NCI-H446 (cell line): ENCODE data around the gene JAK1.
"Not testable (repeated sequence)": the region's sequence is repeated elsewhere in the genome, so short reads cannot be mapped to it uniquely, and the experiment has no call there.

ENCODE experiments used
- DNase-seq, 2 experiments: peaks; one replicate each; lab custom pipeline; 2025; lab: John Stamatoyannopoulos, UW

The JAK1 gene

DNA sequence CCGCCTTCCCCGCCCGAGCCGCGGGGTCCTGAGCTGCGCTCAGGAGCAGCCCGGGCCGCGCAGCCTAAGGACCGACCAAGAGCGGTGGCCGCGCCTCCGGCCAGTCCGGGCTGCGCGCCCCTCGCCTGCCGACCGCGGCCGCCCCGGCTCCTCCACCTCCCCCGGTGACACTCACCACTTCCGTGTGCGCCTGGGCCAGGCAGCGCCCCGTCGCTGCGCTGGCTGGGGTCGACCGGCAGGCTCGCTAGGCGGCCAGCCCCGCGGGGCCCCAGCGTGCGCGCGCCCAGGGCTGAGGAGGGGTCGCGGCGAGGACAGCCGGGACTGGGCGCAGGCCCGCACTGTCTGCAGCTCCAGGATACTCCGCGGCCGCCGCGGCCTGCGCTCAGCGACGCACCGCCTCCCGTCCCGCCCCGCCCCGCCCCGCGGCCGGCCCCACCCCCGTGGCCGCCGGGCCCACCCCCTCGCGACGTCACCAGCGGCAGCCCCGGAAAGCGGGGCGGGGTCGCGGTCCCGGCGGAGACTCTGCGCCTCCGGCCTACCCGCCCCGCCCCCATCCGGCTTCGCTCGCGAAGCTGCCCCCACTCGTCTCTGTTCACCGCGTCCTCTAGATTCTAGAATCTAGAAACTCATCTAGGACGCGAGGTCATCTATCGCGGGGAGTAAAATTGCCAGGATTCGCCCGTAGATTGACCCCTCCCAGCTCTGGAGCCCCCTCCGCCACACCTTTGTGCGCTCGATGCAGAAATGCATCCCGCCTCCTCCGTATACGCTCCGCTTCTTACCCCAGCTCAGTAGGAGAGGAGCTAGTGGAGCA lies at the start of gene JAK1:
Gene JAK1 (minus strand): TSS at position 392 of the 814 bp plus-strand sequence. CDS start 80,285 bp downstream, outside the sequence.
- DNase-seq: peak; percentile 86 to 95

DNA sequence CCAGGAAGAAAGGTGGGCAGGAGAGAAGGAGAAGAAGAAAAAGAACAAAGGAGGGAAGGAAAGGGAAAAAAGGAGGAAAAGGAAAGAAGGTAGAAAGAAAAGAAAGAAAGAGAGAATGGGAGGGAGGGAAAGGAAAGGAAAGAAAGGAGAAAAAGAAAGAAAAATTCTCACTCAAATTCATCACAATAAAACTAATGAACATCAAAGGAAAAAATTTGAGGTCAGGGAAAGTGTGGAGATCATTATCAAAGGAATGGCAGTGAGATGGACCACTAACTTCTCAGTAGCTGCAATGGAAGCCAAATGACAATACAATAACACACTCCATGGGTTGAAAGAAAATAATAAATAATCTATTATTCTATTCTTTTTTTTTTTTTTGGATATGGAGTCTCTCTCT lies 48.0 kb upstream of the JAK1 start:
- DNase-seq: no peak

DNA sequence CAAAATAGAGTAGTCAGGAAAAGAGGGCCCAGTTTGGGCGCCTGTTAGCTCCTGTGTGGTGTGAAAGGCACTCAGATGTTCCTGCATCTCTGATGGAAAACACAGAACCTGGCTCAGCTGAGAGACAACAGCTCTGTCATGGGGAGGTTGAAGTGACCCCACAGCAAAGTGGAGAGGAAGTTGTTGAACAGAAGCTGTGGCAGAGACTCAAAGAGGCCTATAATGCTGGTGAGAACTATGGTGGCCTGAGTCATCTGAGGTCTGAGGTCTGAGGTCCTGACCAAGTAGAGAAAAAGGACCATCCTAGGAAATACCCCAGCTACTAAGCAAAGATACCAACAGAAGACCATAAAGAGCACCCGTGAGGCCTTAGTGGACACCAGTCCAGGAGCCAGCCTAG lies 45.6 kb upstream of the JAK1 start:
- no peak for DNase-seq

DNA sequence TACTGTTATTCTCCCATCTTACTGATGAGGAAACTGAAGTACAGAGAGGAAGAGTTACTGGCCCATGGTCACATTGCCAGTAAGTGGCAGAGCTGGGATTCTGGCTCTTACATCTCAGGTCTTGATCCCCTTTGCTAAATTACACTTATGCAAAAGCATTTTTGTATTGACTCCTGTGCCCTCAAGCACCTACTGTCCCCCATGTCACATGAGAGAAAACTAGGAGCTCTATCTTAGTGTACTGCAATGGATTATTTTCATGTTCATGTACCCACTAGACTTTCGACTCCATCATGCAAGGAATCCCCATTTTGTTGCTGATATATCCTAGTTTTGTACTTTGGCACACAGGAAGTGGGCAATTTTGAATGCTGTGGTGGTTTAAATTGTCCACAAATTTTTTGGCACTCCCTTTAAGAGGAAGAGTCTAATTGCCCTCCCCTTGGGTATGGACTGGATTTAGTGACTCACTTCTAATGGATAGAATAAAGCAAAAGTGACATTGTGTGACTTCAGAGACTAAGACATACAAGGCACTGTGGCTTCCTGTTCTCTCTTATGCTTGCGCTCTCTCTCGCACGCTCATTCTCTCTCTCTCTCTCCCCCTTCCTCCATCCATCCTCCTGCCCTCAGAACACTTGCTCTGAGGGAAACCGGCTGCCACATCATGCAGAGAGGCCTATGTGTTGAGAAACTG lies 43.5 kb upstream of the JAK1 start:
- DNase-seq: no peak

DNA sequence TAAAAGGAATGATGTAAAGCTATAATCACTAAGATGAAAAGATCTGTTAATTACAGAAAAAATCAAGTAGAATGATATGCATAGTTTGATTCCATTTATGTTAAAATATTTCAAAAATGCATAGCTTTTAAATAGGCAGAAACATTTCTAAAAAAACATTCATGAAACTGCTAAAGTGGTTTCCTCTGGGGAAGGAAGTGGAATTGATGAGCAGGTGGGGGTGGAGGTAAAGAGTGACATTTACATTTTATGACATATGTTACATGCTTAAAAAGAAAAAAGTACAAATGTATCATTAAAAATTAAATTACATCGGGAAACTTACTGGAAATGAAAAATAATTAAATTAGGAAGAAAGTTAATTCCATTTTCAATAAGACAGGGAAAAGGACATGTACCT lies 42.8 kb upstream of the JAK1 start:
- no peak for DNase-seq

DNA sequence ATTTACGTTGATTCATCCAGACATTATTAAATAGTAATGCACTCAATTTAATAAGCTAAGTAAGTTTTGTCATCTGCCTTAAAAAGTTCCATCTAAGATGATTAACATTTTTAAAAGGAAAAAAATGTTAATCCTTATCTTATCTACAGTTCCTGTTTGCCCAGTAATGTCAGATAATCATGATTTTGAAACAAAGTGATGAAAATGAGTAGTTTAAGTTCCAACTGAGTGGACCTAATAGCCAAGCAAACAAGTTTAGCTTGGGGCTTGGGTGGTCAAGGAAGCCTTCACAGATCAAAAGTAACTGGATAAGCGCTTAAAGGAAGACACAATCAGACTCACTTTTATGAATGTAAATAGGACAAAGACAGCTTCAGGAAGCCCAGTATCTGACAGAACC lies 40.5 kb upstream of the JAK1 start:
- DNase-seq: no peak

DNA sequence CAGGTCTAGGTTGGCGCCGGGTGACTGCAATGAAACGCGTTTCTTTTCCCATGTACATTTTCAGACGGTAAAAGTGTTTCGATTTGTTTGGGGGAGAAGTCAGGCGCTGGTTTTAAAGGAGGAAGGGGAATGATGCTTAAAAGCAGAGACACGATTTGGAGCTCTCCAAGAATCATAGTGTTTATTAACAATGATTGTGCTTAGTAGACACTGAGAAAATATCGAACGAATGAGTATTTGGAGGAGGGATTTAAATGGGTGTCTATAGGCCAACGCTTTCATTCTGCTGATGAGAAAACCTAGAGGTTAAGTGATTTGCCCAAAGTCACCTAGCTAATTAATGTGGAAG lies 36.9 kb upstream of the JAK1 start:
- DNase-seq: no peak

DNA sequence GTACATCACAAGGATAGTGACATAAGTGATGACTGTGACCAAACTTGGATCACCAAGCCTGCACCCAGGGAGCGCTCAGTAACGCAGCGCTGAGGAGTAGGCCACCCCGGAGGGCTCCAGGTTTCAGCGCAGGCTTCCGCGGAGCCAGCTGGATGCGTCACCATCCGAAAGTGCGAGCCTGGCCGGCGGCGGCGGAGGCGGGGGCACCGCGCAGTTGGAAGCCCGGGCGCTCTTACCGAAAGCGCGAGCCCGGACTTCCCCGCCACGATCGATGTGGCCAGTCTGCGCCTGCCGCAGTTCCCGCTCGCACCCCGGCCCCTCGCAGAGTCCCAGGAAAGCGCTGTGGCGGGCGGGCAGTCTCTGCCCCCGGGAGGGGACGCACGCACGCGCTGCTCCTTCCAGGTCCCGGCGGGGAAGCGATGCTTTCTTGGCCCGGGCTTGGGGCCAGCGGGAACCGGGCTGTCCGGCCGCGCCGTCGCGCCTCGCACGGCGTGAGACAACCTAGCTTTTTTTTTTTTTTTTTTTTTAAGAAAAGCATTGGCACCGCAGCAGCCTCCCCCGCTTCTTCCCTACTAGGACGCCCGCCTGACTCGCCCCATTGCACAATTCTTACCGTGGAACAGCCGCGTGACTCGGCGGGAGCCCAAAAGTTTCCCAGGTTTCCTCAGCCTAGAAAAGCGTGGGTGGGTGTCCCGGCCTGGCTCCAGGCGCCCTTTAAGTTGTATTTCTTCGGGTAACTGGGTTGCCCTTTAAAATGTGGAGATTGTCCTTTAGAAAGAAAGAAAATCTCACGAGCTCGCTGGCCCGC lies 36.4 kb upstream of the JAK1 start:
- DNase-seq: no peak

DNA sequence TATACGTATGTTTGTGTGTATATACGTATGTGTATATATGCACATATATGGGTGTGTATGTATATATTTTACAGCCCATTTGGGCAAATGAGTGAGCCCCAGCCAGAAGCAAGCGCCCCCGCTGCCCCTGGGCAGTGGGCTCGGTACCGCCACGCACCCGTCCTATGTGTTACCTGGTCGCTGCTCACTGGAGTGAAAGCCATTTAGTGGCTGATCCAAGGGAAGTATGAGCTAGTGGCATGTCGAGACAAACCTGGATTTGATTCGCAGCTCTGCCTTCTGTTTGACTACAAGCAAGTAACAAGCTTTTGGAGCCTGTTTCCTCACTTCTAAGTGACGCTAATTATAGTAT lies 35.8 kb upstream of the JAK1 start:
- no peak for DNase-seq

DNA sequence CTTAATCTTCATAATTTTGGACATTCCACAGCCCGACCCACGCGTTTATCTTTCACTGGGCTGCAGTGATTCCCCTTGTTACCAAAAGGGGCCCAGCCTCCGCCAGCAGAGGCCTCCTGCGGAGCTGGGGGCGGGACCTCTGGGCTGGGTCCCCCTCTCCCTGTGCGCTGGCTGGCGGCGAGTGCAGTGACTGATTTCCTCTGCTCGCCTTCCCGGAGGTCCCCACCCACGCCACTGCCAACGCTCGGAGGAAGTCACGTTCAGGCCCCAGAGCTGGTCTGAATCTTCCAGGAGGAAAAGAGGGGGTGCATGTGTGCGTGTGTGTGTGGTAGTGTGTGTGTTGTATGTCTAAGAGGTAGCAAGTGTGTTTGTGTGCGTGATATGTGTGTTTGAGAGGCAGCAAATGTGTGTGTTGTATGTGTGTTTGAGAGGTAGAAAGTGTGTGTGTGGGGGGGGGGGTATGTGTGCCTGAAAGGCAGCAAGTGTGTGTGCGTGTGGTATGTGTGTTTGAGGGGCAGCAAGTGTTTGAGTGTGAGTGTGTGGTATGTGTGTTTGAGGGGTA lies 35.0 kb upstream of the JAK1 start:
- DNase-seq: no peak

DNA sequence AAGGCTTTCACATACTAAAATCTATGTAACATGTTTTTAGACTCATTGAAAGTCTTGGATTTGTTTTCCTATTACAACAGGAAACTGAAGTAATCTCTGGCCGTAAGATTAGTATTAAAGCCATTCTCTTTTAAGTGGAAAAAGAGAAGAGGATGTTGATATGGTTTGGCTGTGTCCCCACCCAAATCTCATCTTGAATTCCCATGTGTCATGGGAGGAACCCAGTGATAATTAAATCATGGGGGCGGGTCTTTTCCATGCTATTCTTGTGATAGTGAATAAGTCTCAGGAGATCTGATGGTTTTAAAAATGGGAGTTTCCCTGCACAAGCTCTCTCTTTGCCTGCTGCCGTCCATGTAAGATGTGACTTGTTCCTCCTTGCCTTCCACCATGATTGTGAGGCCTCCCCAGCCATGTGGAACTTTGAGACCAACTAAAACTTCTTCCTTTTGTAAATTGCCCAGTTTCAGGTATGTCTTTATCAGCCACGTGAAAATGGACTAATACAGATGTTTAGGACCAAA lies 32.1 kb upstream of the JAK1 start:
- DNase-seq: not testable (repeated sequence)

DNA sequence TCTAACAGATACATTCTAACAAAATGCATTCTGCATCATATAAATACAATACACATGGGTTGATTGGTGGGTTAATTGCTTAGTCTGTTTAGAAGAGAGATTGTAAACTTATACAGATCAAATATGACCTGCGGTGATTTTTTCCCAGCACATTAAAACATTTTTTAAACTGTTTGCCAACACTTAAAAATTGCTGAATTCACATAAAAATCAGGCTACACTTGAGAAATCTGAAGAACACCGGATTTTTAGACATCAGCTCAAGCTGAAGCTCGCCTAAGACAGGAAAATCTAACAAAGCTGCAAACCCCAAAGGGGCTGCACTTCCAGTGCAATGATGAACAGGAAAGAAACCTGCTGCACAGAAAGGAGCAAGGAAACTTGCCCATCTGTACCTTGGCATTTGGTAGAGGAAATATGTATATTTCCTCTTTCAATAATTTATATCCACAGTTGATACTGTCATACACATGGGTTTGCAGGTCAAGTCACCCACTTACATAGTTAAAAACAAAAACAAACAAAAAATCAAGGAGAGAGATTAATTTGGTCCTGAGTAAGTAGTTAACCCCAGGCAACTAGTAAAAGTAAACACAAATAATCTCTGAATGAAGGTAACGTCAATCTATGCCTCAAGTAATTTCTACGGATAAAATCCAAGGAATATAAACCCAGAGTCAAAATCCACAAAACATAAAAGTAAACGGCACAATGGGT lies 30.4 kb upstream of the JAK1 start:
- DNase-seq: no peak

DNA sequence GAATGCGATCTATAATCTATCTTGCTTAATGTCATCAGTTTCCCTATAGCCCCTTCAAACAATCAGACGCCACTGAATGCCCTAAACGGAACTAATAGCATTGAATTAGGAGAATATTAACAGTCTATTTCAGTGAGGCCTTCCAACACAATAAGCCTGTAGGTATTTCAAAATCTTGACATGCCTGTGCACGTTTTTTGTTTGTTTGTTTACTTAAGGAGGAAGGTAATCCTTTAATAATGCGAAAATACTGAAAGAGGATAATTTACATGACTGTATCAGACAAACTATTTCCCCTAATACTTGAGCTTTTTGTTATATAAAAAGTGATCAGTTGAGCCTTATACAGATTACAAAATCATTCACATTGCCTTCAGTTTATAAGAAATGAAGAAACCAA lies 29.0 kb upstream of the JAK1 start:
- DNase-seq: no peak

DNA sequence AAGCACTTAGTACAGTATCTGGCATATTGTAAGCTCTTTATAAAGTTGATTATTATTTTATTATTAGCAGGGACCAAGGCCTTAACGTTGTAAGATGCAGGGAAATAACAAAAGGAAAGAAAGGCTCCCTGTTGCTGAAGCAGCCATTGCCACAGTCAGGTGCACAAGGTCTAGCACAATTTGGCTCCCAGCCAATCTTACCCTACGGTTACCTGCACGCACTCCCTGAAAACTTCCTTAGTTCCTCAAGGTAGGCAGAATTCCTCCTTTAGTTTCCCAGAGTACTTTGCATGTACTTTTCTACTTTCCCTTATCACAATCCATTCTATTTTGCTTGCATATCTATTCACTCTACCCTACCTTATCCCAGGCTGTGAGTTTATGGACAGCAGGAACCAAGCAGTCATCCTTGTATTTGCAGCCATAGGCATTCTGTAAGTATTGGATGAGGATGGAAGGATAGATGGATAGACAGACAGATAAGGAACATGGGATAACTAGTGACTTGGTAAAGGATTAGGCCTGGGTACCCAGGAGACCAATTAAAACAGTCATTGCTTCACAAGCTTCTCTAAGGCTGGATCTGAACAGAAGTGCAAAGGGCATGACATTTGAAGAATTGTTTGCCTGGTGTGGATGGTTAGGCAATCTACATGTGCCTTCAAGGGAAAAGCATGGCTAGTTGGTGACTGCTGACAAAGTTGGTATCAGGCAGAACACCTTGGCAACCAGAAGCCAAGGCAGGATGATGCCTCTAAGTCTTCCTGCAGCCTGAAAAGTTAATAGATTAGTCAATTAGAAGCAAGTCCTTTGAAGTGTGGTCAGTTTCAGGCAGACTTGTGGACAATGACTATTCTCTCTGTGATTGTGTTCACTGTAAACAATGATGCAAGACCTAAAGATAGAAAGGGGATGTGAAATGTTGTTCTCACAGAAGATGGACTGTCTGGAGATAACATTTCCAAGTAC lies 20.8 kb upstream of the JAK1 start:
- no peak for DNase-seq

DNA sequence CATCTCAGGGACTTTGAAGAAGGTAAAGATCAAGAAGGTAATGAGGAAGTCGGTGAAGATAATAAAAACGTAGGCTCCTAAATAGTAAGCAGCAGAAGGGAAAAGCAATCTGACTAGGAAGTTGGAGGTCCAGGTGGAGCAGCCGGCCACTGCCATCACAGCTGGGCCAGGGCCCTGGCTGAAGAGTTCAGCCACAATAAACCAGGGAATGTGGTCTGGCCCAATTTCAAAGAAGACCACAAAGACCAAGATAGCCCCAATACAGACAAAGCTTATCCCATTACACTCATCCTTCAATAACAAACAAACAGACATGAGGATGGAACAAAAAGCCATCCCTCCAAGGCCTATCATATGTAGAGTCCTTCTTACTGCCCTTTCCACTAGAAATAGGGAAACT lies 18.4 kb upstream of the JAK1 start:
- no peak for DNase-seq

DNA sequence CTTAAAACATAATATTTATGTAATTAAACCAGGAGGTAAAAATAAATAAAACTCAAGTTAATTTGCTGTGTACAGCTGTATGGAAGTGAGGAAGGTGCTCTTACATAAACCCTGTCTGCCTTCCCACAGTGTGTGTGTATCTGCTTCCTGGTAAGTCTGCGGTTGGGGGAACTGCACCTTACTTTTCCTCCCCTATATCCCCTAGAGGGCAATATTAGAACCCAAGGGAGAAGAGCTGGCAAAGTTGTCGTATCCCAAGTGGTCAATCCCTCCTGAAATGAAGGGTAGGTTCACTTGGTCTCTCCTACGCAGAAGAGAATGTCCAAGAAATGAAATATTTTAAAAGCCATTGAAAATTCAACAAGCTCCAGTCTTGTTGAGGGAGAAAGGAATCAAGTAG lies 17.8 kb upstream of the JAK1 start:
- no peak for DNase-seq

DNA sequence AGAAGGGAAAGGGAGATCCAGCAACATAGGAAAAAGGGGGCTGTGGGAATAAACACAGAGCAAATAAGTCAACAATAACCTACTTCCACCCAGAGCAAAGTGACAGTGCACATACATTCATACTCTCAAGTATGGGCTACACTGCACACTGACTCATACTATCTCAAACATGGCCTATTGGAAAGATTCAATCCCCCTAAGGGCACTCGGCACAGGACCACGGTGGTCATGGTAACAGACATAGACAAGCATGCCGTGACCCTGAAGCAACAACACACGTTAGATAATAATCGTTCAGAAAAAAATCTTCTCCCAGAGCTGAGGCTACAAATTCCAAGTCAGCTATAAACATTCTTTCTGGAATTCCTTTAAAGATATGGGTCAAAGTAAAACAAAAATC lies 16.8 kb upstream of the JAK1 start:
- DNase-seq: no peak

DNA sequence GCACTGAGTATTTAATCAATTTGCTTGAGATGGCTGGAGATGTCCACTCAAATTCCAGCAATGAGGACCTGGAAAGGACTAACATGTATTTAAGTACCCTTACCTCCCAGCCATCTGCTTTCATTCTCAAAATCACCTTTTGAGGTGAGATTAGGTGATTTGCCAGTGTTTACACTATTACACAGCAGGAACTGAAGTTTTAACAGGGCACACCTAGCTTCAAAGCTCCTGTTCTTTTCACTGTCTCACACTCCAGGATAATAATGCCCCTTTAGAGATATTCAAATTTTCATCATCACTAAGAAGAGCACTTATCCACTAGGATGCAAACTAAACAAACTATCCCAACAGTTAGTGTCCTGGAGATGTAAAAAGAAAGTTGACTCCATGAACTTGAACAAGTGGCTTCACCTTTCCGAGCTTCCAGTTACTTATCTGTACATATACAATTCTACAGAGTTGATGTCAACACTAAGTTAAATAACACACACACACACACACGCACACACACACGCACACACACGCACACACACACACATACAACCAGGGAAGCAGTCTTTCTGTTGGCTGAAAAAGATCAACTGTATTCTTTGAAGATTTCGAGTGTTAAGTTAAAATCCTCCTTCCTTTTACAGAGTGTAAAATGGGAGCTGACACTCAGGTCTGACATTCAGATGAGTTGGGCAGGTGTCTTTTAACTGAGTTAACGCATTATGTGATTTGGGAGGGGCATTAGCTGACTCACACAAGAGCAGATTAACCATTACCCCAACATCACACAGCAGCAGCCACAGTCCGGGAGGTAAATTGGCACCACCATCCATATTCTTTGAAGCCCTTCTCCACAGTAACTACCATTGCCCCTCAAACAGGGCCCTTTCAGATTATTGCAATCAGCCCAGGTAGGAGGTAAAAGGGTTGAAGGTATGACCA lies 15.5 kb upstream of the JAK1 start:
- DNase-seq: no peak
